Neural progenitor cell (in vitro differentiated cells): ENCODE results near the gene HSPA9. TPM values are rescaled to one million over a fixed set of nuclear protein-coding genes. Genes with fewer than 3 reads are reported as not detected.

Experiments used
- DNase-seq: peaks from one replicate; pipeline ENCODE4 v3.0.0-alpha.2; 2016; ENCODE audit warnings: low spot score
- H2AFZ ChIP-seq: fragments of 200-600 bp; sonication (generic); replicated peaks from 2 replicates; pipeline ENCODE4 v1.6.1; 2016; ENCODE audit warnings: antibody characterized with exemption
- H3F3A ChIP-seq: fragments of 200-600 bp; sonication (generic); 2 replicates; pipeline ENCODE4 v1.6.1; 2016; ENCODE audit warnings: antibody characterized with exemption, low read depth
- H3K27ac ChIP-seq: fragments of 200-600 bp; sonication (generic); 2 replicates; pipeline ENCODE4 v1.5.1; 2016; ENCODE audit warnings: mild to moderate bottlenecking
- H3K27me3 ChIP-seq: fragments of 200-600 bp; sonication (generic); 2 replicates; pipeline ENCODE4 v1.6.1; 2016; ENCODE audit warnings: mild to moderate bottlenecking, moderate library complexity
- H3K36me3 ChIP-seq: fragments of 200-600 bp; sonication (generic); 2 replicates; pipeline ENCODE4 v1.5.1; 2016
- H3K4me1 ChIP-seq: fragments of 200-600 bp; sonication (generic); 2 replicates; pipeline ENCODE4 v1.6.1; 2016; ENCODE audit warnings: mixed run types
- H3K4me2 ChIP-seq: fragments of 200-600 bp; sonication (generic); 2 replicates; pipeline ENCODE4 v1.6.1; 2016
- H3K4me3 ChIP-seq: fragments of 200-600 bp; sonication (generic); 2 replicates; pipeline ENCODE4 v1.5.1; 2016
- H3K79me2 ChIP-seq: fragments of 200-600 bp; sonication (generic); 2 replicates; pipeline ENCODE4 v1.6.1; 2016; ENCODE audit warnings: low read depth
- H3K9ac ChIP-seq: fragments of 200-600 bp; sonication (generic); 2 replicates; pipeline ENCODE4 v1.6.1; 2016
- H3K9me3 ChIP-seq: fragments of 200-600 bp; sonication (generic); 2 replicates; pipeline ENCODE4 v1.5.1; 2016; ENCODE audit warnings: low read depth
- H4K20me1 ChIP-seq: fragments of 200-600 bp; sonication (generic); 2 replicates; pipeline ENCODE4 v1.6.1; 2016; ENCODE audit warnings: low read depth
- H3K27ac Mint-ChIP-seq: 3 replicates; pipeline ENCODE4 v1.8.0; 2021; ENCODE audit warnings: mixed read lengths
- H3K27me3 Mint-ChIP-seq: 2 replicates; pipeline ENCODE4 v1.8.0; 2022; ENCODE audit warnings: low read depth, mild to moderate bottlenecking, inconsistent platforms, moderate library complexity, mixed read lengths; ENCODE audit not compliant: insufficient read depth
- H3K36me3 Mint-ChIP-seq: 3 replicates; pipeline ENCODE4 v1.8.0; 2021; ENCODE audit warnings: mixed read lengths
- H3K4me1 Mint-ChIP-seq: 3 replicates; pipeline ENCODE4 v1.8.0; 2021; ENCODE audit warnings: mixed read lengths
- H3K4me3 Mint-ChIP-seq: 3 replicates; pipeline ENCODE4 v1.8.0; 2021; ENCODE audit warnings: mild to moderate bottlenecking, moderate library complexity, mixed read lengths
- H3K9me3 Mint-ChIP-seq: 3 replicates; pipeline ENCODE4 v1.8.0; 2020; ENCODE audit warnings: mixed read lengths
- CTCF ChIP-seq: fragments of 200-600 bp; sonication (generic); IDR thresholded peaks from 2 replicates; pipeline ENCODE4 v1.5.1; 2017; ENCODE audit warnings: antibody characterized with exemption, mild to moderate bottlenecking
- EZH2 ChIP-seq: fragments of 200-600 bp; sonication (generic); IDR thresholded peaks from 2 replicates; pipeline ENCODE4 v1.6.1; 2017; ENCODE audit warnings: antibody characterized with exemption, mild to moderate bottlenecking, moderate library complexity
- EZH2phosphoT487 ChIP-seq: fragments of 200-600 bp; sonication (generic); IDR thresholded peaks from 2 replicates; pipeline ENCODE4 v1.6.1; 2017; ENCODE audit warnings: antibody characterized with exemption
- total RNA-seq: library from RNA; depleted of rRNA; stranded (reverse); fragments of >200 nt; gene quantifications from 2 replicates; pipeline ENCODE4 v1.2.3, GENCODE V29; 2015; ENCODE audit warnings: low replicate concordance

Gene HSPA9
- total RNA-seq, 1 donor from 2014 or later, result 259 TPM

- peaks cover 6% of the 10 kb centered on the region for H3F3A ChIP-seq
- H3K4me2 ChIP-seq, result no peak overlapping the region
- no peaks in the 10 kb centered on the region for H3K9me3 ChIP-seq
- no peaks in the 10 kb centered on the region for H3K36me3 ChIP-seq
- no peak overlapping the region for H3K27ac ChIP-seq
- H3K4me1 Mint-ChIP-seq, result no peaks in the 10 kb centered on the region
- no peaks in the 10 kb centered on the region for H4K20me1 ChIP-seq
- no peaks in the 10 kb centered on the region for H3K36me3 Mint-ChIP-seq
- H2AFZ ChIP-seq, result peak overlapping the region; percentile 57
- H3K4me3 ChIP-seq, result no peak overlapping the region
- H3K4me3 Mint-ChIP-seq, result no peak overlapping the region
- DNase-seq, result no peak
- H3K79me2 ChIP-seq, result no peaks in the 10 kb centered on the region
- no peak overlapping the region for H3K9ac ChIP-seq
- H3K27ac Mint-ChIP-seq, result no peak overlapping the region
- no peaks in the 10 kb centered on the region for H3K27me3 Mint-ChIP-seq
- no peaks in the 10 kb centered on the region for H3K27me3 ChIP-seq
- no peaks in the 10 kb centered on the region for H3K9me3 Mint-ChIP-seq
- no peaks in the 10 kb centered on the region for H3K4me1 ChIP-seq
- TF ChIP-seq EZH2 (no peak), CTCF (no peak), EZH2phosphoT487 (no peak)
These were observed 8.9 kb upstream of the HSPA9 start for GRCh38 chr5:138583984-138584637.

- no peaks in the 10 kb centered on the region for H3K79me2 ChIP-seq
- Mint-ChIP-seq H3K27me3 (no peaks in the 10 kb centered on the region), H3K9me3 (no peaks in the 10 kb centered on the region), H3K36me3 (no peaks in the 10 kb centered on the region), H3K4me3 (no peak overlapping the region), H3K4me1 (no peaks in the 10 kb centered on the region), H3K27ac (no peak overlapping the region)
- H3K27ac ChIP-seq, result no peak overlapping the region
- H2AFZ ChIP-seq, result no peak overlapping the region
- no peaks in the 10 kb centered on the region for H4K20me1 ChIP-seq
- no peak overlapping the region for H3K4me2 ChIP-seq
- TF ChIP-seq EZH2 (no peak), EZH2phosphoT487 (no peak), CTCF (no peak)
- H3K36me3 ChIP-seq, result no peaks in the 10 kb centered on the region
- H3K9ac ChIP-seq, result no peak overlapping the region
- H3K4me3 ChIP-seq, result no peak overlapping the region
- no peaks in the 10 kb centered on the region for H3K4me1 ChIP-seq
- peaks cover 6% of the 10 kb centered on the region for H3F3A ChIP-seq
- no peaks in the 10 kb centered on the region for H3K27me3 ChIP-seq
- DNase-seq, result no peak
- no peaks in the 10 kb centered on the region for H3K9me3 ChIP-seq
These were observed 7.8 kb upstream of the HSPA9 start for GRCh38 chr5:138582959-138583358.

GRCh38 chr5:138580777-138581176, 5.6 kb upstream of the HSPA9 start:
- Mint-ChIP-seq H3K27ac (no peak overlapping the region), H3K27me3 (no peaks in the 10 kb centered on the region), H3K9me3 (no peaks in the 10 kb centered on the region), H3K4me3 (no peak overlapping the region), H3K4me1 (peaks cover 3% of the 10 kb centered on the region), H3K36me3 (no peaks in the 10 kb centered on the region)
- no peak overlapping the region for H3K9ac ChIP-seq
- peaks cover 16% of the 10 kb centered on the region for H3F3A ChIP-seq
- H3K27me3 ChIP-seq, result no peaks in the 10 kb centered on the region
- no peak overlapping the region for H3K4me3 ChIP-seq
- H3K9me3 ChIP-seq, result no peaks in the 10 kb centered on the region
- H3K79me2 ChIP-seq, result no peaks in the 10 kb centered on the region
- no peak overlapping the region for H2AFZ ChIP-seq
- no peak overlapping the region for H3K4me2 ChIP-seq
- H3K36me3 ChIP-seq, result no peaks in the 10 kb centered on the region
- DNase-seq, result no peak
- H4K20me1 ChIP-seq, result no peaks in the 10 kb centered on the region
- H3K4me1 ChIP-seq, result no peaks in the 10 kb centered on the region
- no peak overlapping the region for H3K27ac ChIP-seq
- no peak for TF ChIP-seq EZH2
- TF ChIP-seq EZH2phosphoT487, result no peak
- TF ChIP-seq CTCF, result no peak
